Hepatocyte (in vitro differentiated cells): ENCODE measurements around the gene RUNX1.

ENCODE experiments used
- EZH2 ChIP-seq: fragments of 200-600 bp; sonication (generic); IDR thresholded peaks from 2 replicates; pipeline ENCODE4 v1.6.1; 2016; ENCODE audit warnings: antibody characterized with exemption, mild to moderate bottlenecking, borderline replicate concordance
- EZH2phosphoT487 ChIP-seq: fragments of 200-600 bp; sonication (generic); IDR thresholded peaks from one replicate; pipeline ENCODE4 v1.6.1; 2018; ENCODE audit warnings: antibody characterized with exemption, mild to moderate bottlenecking, low read depth, moderate library complexity; ENCODE audit not compliant: unreplicated experiment, severe bottlenecking
- TF ChIP-seq, protein P1 (sequence below): fragments of 200-600 bp; sonication (generic); IDR thresholded peaks from 2 replicates; pipeline ENCODE4 v1.5.1; 2016; ENCODE audit warnings: antibody characterized with exemption, mild to moderate bottlenecking; ENCODE audit not compliant: poor library complexity

DNA sequence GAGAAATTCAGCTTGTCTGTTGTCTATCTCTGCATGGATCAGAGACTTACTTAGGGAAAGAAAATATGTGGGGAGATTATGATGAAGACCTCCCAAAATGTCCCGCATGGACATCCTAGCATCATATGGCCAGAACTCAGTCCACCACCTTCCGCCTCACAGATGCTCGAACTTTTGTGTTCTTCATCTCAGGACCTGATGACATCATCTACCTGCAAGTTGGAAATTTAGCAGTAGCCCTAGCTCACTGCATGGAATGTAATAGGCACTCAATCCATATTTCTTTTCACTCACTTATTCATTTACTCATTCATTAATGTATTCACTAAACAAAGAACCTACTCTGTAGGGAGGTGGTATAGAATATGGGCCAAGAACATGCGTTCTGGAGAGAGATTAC, 283.5 kb downstream of the RUNX1 start:
- TF ChIP-seq, protein P1, sequence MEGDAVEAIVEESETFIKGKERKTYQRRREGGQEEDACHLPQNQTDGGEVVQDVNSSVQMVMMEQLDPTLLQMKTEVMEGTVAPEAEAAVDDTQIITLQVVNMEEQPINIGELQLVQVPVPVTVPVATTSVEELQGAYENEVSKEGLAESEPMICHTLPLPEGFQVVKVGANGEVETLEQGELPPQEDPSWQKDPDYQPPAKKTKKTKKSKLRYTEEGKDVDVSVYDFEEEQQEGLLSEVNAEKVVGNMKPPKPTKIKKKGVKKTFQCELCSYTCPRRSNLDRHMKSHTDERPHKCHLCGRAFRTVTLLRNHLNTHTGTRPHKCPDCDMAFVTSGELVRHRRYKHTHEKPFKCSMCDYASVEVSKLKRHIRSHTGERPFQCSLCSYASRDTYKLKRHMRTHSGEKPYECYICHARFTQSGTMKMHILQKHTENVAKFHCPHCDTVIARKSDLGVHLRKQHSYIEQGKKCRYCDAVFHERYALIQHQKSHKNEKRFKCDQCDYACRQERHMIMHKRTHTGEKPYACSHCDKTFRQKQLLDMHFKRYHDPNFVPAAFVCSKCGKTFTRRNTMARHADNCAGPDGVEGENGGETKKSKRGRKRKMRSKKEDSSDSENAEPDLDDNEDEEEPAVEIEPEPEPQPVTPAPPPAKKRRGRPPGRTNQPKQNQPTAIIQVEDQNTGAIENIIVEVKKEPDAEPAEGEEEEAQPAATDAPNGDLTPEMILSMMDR = no peak
- no peak for TF ChIP-seq EZH2
- no peak for TF ChIP-seq EZH2phosphoT487
